PC-9 (cell line): Measurements from ENCODE around the gene PTEN.

ENCODE experiments used
- CTCF ChIP-seq: fragments of 200-600 bp; sonication (generic); conservative IDR thresholded peaks from 2 replicates; pipeline ENCODE4 v1.6.1; 2017; ENCODE audit warnings: mixed run types, antibody characterized with exemption, mild to moderate bottlenecking, moderate library complexity
- EZH2 ChIP-seq: fragments of 200-600 bp; sonication (generic); IDR thresholded peaks from 2 replicates; pipeline ENCODE4 v1.8.0; 2017; ENCODE audit warnings: antibody characterized with exemption, low read depth

- TF ChIP-seq CTCF: no peak
- no peak for TF ChIP-seq EZH2
Measured at GRCh38 chr10:87868277-87868676, 4.9 kb downstream of the PTEN start.
